Right lobe of liver (tissue), 4 donors: ENCODE measurements around the gene SEC23IP.

Source experiments
- CTCF ChIP-seq, 4 donors: fragments of 200-600 bp in 3 of 4; fragments of 450-650 bp in 1 of 4; IDR thresholded peaks; one replicate each; pipeline versions ENCODE4 v1.5.1 to v1.8.0; 2016 to 2022; ENCODE audit warnings: antibody characterized with exemption in 4 of 4, mild to moderate bottlenecking in 2 of 4
- POLR2A ChIP-seq: fragments of 450-650 bp; IDR thresholded peaks from one replicate; pipeline ENCODE4 v1.6.1; 2017; ENCODE audit warnings: antibody characterized with exemption, mild to moderate bottlenecking
- donor health status: DM: no; HTN: no; CAD: no.
- donor health status: DM: no; HTN: no; CAD: no.
- donor health status: DM: no; HTN: yes; CAD: no.

- TF ChIP-seq CTCF (IDR thresholded peaks at IDR 0.05) (no peak), POLR2A (no peak)
Observed at GRCh38 chr10:119867317-119867716, 25.2 kb upstream of the SEC23IP start.
